Measurements from ENCODE around the gene RNF32.

Gene RNF32

DNA sequence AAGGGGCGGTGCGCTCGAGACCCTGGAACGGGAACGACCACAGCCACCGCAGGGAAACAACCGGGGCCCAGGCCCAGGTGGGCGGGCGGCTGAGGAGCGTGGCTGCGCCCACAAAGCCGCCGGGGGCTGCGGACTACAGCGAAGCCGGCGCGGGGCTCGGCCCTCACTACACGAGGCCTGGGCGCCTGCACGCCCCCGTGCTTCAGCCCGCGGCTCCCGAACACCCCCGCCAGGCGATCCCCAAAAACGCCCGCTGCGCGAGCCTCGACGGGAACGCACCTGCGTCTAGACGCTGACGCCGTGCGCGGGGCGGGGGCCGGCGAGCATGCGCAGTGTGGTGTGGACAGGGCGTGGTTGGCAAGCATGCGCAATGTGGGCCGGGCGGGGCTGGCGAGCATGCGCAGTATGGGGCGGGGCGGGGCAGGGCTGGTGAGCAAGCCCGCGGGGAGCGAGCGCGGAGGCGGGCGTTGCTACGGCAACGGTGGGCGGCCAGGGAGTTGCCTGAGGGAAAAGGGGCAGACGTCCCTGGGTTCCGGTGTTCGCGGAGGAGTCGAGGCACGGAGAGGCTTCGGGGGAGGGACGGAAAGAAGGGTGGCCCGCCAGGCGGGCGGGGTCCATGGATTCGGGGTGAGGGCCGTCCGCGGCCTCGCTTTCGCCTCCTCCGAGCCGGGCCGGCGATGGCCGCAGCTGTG, at the start of gene RNF32:
Gene RNF32 (plus strand): TSS at position 518 of the 692 bp plus-strand sequence. CDS start 3,104 bp downstream, outside the sequence.
- peak; percentile 93 to 98 (median 98) for DNase-seq

DNA sequence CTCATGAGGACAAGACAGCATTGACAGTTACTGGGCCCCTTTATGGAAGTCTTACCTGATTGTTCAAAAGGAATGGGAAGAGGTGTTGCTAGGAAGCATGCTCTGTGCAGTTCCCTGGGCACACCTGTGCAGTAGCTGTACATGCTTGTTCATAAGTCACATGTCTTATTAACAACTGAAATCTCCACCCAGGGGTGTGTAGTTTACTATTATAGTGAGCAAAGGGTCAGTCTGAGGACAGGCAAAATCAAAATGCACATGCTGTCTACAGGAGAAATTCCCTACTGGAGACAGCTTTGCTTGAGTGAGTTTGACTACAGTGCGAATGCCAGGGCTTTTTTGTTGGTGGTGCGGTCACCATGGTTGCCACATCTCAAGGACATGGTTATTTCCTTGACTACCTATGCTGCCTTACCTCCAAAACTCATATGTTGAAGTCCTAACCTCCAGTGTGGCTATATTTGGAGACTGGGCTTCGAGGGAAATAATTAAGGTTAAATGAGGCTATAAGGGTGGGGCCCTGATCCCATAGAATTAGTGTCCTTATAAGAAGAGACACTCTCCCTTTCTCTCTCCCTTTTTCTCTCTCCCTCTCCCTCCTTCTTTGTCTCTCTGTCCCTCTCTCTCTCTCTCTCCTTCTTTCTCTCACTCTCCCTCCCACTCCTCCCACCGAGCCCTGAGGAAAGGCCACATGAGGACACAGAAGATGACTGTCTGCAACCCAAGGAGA, 48.3 kb upstream of the RNF32 start:
- DNase-seq, result no peak

DNA sequence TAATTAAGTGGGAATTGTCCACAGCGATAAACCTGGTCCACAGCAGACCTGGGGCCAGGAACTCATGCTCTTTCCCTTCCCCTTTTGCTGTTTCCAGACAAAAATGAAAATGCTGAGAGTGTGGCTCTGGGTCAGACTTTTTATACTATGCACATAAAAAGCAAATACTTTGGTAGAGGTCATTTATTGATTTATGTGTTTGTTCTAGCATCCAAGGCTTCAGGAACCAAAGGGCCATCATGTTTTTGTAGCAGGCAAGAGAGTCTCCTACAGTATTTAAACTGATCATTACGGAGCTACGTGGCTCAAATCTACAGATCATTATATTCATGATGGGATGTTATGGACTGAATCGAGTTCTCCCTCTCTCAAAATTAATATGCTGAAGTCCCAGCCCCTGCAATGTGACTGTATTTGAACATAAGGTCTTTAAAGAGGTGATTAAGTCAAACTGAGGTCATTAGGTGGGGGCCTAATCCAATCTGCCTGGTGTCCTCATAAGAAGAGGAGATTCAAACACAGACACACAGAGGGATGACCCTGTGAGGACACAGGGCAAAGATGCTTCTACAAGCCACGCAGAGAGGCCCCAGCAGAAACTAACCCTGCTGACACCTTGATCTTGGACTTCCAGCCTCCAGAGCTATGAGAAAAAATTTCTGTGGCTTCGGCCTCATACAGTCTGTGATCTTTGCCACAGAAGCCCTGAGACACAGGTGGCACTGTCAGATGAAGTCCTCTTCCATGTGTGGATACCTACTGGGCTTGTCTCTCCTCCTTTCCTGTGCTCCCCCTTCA, 46.1 kb upstream of the RNF32 start:
- DNase-seq, result no peak

DNA sequence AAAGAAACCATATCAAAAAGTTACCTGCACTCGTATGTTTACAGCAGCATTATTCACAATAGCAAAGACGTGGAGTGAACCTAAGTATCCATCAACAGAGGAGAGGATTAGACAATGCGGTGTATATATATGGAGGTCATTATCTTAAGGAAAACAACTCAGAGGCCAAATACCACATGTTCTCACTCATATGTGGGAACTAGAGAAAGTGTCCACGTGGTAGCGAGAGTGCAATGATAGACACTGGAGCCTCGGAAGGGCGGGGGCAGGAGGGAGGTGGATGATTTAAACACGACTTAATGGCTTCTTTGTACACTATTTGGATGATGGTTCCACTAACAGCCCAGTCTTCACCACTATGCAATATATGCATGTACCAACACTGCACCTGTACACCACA, 40.1 kb upstream of the RNF32 start:
- DNase-seq, result no peak

DNA sequence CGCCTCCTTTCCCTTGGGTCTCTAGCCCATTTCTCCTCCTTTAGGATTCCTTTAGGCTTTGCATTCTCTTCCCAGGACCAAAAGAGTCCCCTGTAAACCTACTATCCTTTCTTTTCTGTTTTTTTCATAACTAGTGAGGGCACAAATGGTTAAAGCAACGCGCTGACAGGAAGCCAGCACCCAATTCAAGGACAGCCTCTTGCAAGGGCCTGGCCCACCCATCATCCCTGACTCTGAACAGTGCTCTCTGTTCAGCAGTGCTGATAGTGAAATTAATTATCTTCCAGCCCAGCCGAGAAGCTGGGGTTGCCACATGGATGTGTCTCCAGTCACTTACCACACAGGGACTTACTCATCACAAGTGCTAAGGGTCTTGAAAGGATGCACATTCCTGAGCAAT, 38.3 kb upstream of the RNF32 start:
- no peak for DNase-seq

DNA sequence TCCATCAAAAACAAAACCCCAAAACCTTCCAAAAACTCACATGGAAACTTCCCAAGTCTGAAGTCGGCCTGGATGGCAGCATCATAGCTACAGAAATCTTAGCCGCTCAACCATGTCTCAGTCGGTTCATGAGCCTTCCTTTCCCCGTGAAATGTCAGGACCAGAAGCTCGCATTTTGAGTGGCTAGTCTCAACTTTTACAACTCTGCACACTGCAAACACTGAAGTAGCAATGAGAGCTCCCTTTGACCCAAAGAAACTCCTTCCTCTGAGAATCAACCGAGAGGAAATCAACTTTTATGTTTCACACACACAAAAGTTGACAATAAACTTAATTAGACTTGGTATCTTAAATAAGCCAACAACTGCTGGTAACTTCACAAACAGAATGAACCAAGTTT, 37.6 kb upstream of the RNF32 start:
- DNase-seq, result no peak

DNA sequence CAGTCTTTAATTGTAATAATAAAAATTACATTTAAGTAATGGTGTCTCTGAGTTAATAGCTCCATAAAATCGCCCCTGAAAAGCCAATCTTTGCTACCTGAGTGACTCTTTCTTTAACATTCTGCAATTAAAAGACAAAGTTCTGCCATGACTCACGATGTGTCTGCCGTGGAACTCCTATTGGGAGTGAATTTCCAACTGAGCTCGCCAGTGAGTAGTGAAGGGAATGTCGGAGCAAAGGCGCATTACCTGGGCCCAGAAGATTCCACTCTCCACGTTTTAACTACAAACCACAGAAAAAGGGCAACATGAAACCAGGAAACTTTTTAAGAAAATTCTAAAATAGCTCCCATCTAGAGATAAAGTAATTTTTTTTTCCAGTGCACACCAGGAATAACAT, 36.9 kb upstream of the RNF32 start:
- DNase-seq, result no peak

DNA sequence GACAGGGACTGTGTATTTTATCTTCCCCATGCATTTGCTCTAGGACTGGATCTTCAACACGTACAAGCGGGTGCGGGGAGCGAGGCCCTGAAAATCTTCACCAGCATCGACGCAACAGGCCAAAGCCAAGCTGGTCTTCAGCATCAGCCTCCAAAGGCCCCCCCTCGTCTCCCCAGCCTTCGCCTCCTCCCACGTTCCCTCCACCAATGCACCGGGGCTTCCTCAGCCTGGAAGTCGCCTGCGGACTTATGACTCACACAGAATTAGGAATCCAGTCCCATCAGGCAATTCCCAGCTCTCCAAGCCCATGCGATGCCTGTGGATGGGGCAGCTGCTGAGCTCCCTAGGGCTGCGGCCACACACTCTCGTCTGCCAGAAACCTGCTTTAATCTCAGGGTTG, 36.3 kb upstream of the RNF32 start:
- no peak for DNase-seq

DNA sequence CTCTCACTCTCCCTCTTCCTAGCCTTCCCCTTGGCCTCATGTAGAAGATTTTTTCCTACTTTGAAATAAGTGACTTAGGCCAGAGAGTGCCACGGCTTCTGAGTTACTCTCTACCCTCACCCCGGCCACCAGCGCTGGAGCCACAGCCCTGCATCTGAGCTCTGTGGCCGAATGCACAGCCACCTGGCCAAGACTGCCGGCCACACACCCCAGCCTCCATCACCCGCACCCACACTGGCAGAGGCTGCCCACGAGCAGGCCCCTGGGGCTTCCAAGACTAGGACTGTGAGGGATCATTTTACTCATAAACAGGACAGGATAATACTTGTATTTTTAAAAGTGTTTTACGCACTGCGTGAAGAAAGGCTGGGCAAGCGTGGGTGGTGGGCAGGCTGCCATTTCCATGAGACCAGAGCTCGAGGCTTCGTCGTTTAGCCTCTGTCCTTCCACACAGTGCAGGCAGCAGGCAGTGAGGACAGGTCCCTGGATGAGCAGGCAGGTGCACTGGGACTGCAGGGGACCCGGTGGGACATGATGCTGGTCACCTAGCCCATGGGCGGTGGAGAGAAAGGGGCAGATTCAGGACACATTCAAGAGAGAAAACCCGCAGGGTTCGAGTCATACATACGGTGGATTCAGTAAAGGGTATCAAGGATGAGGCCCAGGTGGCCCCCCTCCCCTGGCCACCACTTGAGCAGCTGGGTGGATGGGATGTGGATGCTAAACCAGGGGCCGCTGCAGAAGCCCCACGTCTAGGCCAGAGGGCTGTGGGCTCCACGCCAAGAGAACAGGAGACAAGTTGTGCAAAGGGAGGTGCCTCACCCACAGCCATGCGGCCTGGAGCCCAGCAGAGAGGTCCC, 35.5 kb upstream of the RNF32 start:
- no peak for DNase-seq

DNA sequence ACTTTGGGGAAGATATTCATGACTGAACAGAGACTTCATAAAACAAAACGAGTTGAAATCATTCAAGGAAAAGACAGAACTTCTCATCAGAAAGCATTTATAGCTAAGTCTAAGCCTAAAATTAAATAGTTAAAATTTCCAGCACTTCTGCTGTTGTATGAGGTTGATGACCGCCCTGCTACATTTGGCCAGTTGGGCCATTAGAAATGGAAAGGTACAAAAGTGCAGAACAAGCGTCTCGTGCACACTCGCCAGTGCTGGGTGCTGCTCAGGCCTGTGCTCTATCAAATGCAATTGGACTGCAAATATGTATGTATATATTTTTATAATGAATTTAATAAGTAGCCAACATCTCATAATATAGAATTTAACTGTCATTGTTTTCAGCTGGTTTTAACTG, 34.4 kb upstream of the RNF32 start:
- DNase-seq, result no peak

DNA sequence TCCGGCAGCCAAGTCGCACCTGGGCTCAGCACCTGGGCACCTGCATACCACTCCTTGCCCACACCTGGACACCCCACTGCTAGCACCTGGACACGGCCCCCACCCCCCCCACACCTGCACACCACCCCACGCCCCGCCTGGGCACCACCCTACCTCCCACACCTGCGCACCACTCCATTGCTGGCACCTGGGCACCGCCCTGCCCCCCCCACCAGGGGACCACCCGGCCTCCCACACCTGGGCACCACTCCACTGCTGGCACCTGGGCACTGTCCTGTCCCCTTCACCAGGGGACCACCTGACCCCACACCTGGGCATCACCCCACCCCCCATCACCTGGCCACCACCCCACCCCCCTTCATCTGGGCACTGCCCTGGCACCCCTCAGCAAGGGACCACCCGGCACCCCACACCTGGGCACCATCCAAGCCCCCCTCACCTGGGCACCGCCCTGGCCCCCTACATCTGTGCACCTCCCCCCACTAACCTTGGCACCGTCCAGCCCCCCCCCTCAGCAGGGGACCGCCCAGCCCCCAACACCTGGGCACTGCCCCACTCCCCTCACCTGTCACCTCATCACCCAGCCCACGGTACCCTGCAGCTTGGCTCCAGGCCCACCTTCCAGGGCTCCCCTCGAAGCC, 33.8 kb upstream of the RNF32 start:
- no peak for DNase-seq

DNA sequence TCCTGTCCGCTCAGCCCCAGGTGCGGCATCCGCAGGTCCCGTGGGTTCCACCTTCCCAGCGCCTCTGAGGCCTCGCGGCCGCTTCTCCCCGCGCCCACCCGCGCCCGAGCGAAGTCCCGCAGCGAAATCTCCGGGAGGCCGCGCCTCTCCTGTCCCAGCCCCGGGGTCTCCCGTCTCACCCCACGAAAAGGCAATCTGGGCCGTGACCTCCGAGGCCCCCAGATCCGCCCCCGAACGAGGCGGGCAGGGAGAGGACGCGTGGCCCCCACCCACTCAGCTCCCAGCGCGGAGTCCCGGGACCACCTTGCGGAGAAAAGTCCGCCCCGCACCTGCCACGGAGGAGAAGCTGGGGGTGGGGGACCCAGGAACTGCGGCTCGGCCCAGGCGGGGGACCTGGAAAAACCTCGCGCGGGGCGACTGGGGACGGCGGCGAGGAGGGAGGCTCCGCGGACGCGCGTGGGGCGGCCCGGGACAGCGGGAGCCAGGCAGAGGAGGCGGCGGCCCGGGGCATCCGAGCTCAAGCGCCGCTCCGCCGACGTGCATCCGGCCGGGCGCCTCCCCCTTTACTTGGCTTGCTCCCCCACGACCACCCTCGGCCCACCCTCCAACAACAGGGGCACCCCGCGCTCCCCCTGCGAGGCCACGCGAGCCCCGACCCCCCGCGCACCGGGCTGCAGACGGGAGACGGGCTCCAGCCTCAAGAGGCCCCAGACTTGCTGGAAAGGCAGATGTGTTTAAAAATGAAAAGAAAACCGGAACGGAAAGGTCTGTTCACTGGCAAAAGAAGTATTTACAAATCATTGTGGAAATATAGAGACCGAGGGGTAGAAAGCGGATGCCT, 33.0 kb upstream of the RNF32 start:
- DNase-seq, result peak in 1 of 3 donors; percentile 6

DNA sequence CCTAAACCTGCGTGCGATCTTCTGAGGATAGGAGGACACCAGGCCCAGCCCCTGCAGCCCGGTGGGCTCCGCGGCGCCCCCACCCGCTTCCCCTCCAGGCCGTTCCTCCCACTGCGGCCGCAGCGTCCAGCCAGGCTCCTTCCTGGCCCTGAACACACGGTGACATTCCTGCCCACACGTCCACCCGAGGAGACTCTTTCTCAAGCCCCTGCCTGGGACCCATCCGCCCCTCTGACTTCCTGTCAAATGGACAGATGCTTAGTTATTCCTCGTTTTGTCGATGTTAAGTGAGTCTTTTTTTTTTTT, 32.4 kb upstream of the RNF32 start:
- DNase-seq, result no peak

DNA sequence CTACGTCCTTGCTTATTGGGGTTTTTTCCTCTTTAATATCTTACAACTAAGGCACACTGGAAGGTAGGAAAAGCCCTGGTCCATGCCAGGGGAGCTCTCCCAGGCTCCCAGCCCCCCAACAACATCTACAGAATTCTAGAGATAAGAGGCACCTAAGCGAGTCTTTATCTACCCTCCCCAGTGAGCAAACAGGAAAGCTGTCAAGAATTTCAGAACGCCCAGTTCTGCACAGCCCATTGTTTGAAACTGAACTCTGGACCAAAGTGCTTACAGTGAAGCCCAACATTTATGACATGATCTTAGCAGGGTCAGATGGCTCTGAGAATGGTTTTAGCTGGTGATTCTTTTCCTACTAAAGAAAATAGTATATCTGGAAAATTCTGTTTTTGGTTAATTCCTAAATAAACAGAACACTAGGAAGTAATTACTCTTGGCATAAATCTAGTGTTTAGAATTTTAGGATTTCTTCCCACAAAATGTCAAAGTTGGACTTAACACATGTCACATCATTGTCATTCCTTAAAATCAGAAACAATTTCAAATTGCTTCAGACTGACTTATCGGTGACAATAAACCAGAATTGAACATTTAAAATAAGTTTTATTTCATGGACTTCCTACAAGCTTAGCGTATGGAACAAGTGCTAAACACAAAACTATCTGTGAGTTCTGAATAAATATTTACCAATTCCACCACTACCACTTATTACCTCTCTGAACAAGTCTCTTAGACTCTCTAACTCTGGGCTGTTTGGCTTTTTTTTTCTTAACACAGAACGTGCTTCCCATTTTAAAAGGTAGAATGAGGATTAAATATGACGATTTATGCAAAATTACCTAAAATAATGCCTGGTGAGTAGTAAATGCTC, 31.3 kb upstream of the RNF32 start:
- no peak for DNase-seq

DNA sequence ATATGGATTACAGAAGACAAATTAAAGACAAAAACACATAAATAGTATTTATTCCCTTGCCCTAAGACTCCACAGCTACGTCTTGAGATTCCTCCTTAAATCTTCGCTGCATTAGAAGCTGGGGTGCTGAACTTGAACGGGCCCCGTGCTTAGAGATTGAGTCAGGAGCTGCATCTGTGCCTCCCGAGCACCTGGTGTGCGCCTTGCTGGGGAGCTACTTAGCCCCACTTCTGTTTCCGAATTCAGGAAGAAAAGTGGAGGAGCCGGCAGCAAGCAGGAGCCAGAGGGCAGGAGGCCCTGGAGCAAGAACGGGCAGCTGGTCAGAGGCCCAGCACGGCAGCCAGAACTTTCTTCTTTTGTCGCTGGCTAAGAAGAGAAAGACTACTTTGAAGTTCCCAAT, 30.4 kb upstream of the RNF32 start:
- DNase-seq, result no peak

DNA sequence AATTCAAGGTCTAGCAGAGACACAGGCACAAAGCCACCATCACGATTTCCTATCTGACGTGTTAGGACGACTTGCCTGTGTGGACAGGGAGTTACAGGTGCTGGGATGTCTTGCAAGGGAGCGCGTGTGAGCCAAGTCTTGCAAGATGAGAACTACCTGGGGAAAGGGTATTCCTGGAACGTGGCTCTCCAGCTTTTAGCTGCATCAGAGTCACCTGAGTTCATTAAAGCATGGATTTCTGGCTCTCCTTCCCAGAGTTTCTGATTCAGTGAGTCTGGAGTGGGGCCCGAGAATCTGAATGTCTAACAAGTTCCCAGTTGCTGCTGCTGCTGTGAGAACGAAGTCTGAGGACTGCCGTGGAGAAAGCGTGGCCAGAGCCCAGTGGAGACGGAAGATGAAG, 30.0 kb upstream of the RNF32 start:
- no peak for DNase-seq

DNA sequence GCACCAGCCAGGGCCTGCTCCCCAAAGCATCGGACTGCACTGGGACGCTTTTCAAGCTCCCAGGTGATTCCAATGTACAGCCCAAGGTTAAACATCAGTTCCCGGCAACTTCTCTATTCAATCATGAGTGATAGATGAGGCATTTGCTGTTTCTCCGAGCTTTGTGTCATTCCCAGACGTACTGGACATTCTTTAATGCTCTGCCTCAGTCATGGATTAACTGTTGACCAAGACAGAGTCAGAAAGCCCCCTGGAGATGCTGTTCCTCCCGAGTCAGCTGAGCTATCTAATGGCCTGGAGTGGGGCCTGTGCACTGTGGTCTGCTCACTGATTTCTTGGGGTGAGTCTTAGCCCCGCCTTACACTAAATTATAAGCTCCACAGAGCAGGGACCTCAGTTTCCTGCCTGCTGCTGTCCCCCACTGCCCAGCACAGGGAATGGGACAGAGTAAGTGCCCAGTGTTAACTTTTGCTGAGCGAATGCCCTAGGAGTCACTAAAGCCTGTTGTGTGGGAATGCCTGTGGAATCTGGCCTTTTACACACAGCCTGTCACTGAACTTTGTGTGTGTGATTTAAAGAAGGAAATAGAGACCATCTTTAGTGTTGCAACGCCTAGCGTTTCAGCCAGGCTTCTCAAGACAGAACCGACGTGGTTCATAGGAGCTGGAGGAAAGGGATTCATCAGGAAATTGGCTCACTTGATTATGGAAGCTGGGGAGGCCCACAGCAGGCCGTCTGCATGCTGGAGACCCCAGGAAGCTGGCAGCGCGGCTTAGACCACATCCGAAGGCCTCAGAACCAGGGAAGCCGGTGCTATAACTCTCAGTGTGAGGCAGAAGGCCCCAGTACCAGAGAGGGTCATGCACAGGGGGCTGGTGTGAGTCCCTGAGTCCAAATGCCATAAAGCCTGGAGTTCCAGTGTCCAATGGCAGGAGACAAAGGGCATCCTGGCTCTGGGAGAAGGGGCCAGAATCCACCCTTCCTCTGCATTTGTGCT, 29.3 kb upstream of the RNF32 start:
- no peak for DNase-seq

DNA sequence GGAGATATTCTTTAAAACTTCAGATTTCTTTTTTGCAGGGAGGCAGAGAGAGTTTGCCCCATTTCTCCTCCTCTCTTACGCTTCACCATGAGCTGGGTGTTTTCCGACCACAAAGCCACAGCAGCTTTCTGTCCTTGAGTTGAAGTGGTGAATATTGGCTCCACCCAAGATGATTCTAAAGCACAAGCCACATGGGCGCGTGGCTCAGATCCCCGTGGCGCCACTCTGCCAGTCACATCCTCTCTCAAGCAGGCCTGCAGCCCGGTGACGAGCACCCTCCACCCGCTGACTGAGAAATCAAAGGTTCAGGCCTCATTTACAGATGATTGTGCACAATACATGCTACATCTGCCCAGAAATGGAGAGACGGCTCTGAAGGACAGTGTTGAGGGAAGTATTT, 27.6 kb upstream of the RNF32 start:
- no peak for DNase-seq
